OCI-LY1 (cell line): Measurements from ENCODE around the gene DOLPP1.

Experiments used
- EZH2 ChIP-seq: fragments of 200-600 bp; sonication (generic), shearing (Covaris generic); IDR thresholded peaks from 2 replicates; pipeline ENCODE4 v1.8.0; 2017; ENCODE audit warnings: borderline replicate concordance, mixed run types, mild to moderate bottlenecking, antibody characterized with exemption, low read length, moderate library complexity, mixed read lengths
- TF ChIP-seq, protein P1 (sequence below): fragments of 200-600 bp; sonication (generic), shearing (Covaris generic); IDR thresholded peaks from 2 replicates; pipeline ENCODE4 v1.5.1; 2017; ENCODE audit warnings: mild to moderate bottlenecking, antibody characterized with exemption, low read length, moderate library complexity, mixed read lengths

DNA sequence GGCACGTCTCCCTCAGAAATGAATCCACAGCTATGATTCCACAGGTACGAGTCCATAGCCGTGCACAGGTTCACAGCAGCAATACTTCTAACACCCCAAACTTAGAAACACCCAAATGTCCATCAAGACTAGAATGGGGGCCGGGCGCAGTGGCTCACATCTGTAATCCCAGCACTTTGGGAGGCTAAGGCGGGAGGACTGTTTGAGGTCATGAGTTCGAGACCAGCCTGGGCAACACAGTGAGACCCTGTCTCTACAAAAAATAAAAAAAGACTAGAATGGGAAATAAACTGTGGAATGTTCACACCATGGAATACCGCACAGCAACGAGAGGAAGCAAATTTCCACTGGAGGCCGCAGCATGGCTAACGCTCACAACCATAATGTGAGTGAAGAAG lies 4.3 kb upstream of the DOLPP1 start:
- TF ChIP-seq, protein P1, sequence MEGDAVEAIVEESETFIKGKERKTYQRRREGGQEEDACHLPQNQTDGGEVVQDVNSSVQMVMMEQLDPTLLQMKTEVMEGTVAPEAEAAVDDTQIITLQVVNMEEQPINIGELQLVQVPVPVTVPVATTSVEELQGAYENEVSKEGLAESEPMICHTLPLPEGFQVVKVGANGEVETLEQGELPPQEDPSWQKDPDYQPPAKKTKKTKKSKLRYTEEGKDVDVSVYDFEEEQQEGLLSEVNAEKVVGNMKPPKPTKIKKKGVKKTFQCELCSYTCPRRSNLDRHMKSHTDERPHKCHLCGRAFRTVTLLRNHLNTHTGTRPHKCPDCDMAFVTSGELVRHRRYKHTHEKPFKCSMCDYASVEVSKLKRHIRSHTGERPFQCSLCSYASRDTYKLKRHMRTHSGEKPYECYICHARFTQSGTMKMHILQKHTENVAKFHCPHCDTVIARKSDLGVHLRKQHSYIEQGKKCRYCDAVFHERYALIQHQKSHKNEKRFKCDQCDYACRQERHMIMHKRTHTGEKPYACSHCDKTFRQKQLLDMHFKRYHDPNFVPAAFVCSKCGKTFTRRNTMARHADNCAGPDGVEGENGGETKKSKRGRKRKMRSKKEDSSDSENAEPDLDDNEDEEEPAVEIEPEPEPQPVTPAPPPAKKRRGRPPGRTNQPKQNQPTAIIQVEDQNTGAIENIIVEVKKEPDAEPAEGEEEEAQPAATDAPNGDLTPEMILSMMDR = no peak
- TF ChIP-seq EZH2 = no peak
